ENCODE results near the gene COG5. TPM values are rescaled to one million over a fixed set of nuclear protein-coding genes. Genes with fewer than 3 reads are reported as not detected.

The COG5 gene
- polyA plus RNA-seq, 1 of the 3 experiments (the other 2 are of a cell fraction): 21.2 TPM

DNA sequence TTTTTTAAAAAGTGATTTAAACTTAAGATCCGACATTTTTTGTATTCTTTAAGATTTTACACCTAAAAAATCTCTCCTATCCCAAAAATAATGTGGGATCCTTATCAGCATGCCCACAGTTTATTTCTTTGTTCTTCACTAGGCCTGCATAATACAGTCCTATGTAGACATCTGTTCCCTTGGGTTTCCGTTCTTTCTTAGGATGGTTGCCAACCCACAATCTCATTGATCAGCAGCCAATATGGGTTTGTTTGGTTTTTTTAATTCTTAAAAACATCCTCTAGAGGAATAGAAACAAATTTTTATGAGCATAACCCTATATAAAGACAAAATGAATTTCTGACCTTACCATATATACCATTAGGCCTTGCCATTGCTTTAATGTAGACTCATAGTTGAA is 403.3 kb downstream of the COG5 start:
- H4K20me1 ChIP-seq (ENCODE audit: insufficient read depth): no peaks in the 10 kb centered on the region
- peaks cover 20 to 36% of the 10 kb centered on the region in 2 experiments for H3K36me3 ChIP-seq (replicated peaks in 1 of 2; ENCODE audit: control insufficient read depth in 1 of 2, insufficient read depth in 2 of 2, low read length in 1 of 2)
- DNase-seq: no peak
- ChIA-PET POLR2A (interaction anchor here (0.6 kb wide), 1 partner anchor 38 kb away, joined by 3 read pairs; no protein-coding TSS in a partner anchor), CTCF (interaction anchor here (1.0 kb wide), 1 partner anchor 13 kb away, joined by 3 read pairs; no protein-coding TSS in a partner anchor)
- no peaks in the 10 kb centered on the region for H3K9me2 ChIP-seq
- 90% methylated on average over 2 of the region's 2 CpGs for WGBS (ENCODE audit: low lambda C conversion rate)
- H3K4me3 ChIP-seq (ENCODE audit: low read depth in 2 of 2, low read length in 1 of 2): no peak overlapping the region
- no peak overlapping the region for H3K9ac ChIP-seq
- no peak overlapping the region for H3K27ac ChIP-seq (ENCODE audit: low read depth in 2 of 2, low read length in 1 of 2)
- no peaks in the 10 kb centered on the region for H3K27me3 ChIP-seq (ENCODE audit: insufficient read depth)
- no peaks in the 10 kb centered on the region for H3K9me3 ChIP-seq
- TF ChIP-seq FOXM1 (IDR thresholded peaks at IDR 0.05; ENCODE audit: low read depth): no peak
- TF ChIP-seq EZH2phosphoT487 (IDR thresholded peaks at IDR 0.05; ENCODE audit: borderline replicate concordance, low read depth): no peak
- no peak for TF ChIP-seq TAF1 (IDR thresholded peaks at IDR 0.05; ENCODE audit: borderline replicate concordance, low read depth, low read length)
- no peak for TF ChIP-seq RCOR1 (IDR thresholded peaks at IDR 0.05; ENCODE audit: low read length)
- TF ChIP-seq FOXJ3 (CRISPR knock-in tag; IDR thresholded peaks at IDR 0.05): no peak
- TF ChIP-seq MEF2A (IDR thresholded peaks at IDR 0.05; ENCODE audit: borderline replicate concordance, low read depth): no peak
- no peak for TF ChIP-seq GATA2 (CRISPR knock-in tag; IDR thresholded peaks at IDR 0.05)
- TF ChIP-seq, protein P1, sequence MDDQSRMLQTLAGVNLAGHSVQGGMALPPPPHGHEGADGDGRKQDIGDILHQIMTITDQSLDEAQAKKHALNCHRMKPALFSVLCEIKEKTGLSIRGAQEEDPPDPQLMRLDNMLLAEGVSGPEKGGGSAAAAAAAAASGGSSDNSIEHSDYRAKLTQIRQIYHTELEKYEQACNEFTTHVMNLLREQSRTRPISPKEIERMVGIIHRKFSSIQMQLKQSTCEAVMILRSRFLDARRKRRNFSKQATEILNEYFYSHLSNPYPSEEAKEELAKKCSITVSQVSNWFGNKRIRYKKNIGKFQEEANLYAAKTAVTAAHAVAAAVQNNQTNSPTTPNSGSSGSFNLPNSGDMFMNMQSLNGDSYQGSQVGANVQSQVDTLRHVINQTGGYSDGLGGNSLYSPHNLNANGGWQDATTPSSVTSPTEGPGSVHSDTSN (IDR thresholded peaks at IDR 0.05): no peak
- no peak for TF ChIP-seq RAD21 (IDR thresholded peaks at IDR 0.05; ENCODE audit: low read length)
- TF ChIP-seq, protein P2, sequence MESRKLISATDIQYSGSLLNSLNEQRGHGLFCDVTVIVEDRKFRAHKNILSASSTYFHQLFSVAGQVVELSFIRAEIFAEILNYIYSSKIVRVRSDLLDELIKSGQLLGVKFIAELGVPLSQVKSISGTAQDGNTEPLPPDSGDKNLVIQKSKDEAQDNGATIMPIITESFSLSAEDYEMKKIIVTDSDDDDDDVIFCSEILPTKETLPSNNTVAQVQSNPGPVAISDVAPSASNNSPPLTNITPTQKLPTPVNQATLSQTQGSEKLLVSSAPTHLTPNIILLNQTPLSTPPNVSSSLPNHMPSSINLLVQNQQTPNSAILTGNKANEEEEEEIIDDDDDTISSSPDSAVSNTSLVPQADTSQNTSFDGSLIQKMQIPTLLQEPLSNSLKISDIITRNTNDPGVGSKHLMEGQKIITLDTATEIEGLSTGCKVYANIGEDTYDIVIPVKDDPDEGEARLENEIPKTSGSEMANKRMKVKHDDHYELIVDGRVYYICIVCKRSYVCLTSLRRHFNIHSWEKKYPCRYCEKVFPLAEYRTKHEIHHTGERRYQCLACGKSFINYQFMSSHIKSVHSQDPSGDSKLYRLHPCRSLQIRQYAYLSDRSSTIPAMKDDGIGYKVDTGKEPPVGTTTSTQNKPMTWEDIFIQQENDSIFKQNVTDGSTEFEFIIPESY (IDR thresholded peaks at IDR 0.05; ENCODE audit: borderline replicate concordance, low read depth): no peak
- no peak for TF ChIP-seq TCF12 (IDR thresholded peaks at IDR 0.05)
- no peak for TF ChIP-seq RFX5 (IDR thresholded peaks at IDR 0.05; ENCODE audit: low read length)
- no peak for TF ChIP-seq GABPA (IDR thresholded peaks at IDR 0.05; ENCODE audit: low read depth)
- no peak for TF ChIP-seq SIN3A (IDR thresholded peaks at IDR 0.05; ENCODE audit: borderline replicate concordance, low read depth, low read length)
- no peak for TF ChIP-seq FOSL2 (IDR thresholded peaks at IDR 0.05; ENCODE audit: borderline replicate concordance, low read depth)
- H3K4me2 ChIP-seq: no peak overlapping the region
- no peak overlapping the region for H2AFZ ChIP-seq (ENCODE audit: low read depth)
- no peaks in the 10 kb centered on the region for H3F3A ChIP-seq (replicated peaks; ENCODE audit: insufficient read depth)
- peaks cover 0 to 7% of the 10 kb centered on the region in 2 experiments; a peak in 1 of 4 replicates for H3K4me1 ChIP-seq (ENCODE audit: control insufficient read depth in 1 of 2, insufficient read depth in 2 of 2, low read depth in 1 of 2, low read length in 1 of 2)
- H3K79me2 ChIP-seq (ENCODE audit: insufficient read depth): no peaks in the 10 kb centered on the region

DNA sequence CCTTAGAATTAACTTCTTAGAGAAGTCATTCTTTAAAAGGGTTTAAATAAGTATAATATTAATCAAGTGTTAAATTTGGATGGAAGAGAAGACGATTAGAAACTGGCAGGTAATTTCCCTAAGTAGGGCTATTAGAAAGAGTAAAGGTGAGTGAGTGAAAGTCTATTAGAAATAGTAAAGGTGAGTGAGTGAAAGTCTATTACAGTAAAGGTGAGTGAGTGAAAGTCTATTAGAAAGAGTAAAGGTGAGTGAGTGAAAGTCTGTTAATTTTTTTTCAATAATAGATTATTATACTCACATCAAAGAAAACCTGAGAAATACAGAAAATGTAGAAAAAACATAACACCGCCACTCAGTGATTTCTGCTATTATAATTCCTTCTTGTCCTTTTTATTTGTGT is 405.7 kb downstream of the COG5 start:
- no peak overlapping the region for H2AFZ ChIP-seq (ENCODE audit: low read depth)
- no peak overlapping the region for H3K4me3 ChIP-seq (ENCODE audit: low read depth in 2 of 2, low read length in 1 of 2)
- ChIA-PET CTCF (no interaction called here), POLR2A (no interaction called here)
- no peaks in the 10 kb centered on the region for H3F3A ChIP-seq (replicated peaks; ENCODE audit: insufficient read depth)
- 86% methylated on average over 2 of the region's 2 CpGs for WGBS (ENCODE audit: low lambda C conversion rate)
- H3K79me2 ChIP-seq (ENCODE audit: insufficient read depth): no peaks in the 10 kb centered on the region
- H4K20me1 ChIP-seq (ENCODE audit: insufficient read depth): no peaks in the 10 kb centered on the region
- peaks cover 26 to 40% of the 10 kb centered on the region in 2 experiments for H3K36me3 ChIP-seq (replicated peaks in 1 of 2; ENCODE audit: control insufficient read depth in 1 of 2, insufficient read depth in 2 of 2, low read length in 1 of 2)
- no peaks in the 10 kb centered on the region for H3K9me3 ChIP-seq
- no peak overlapping the region for H3K9ac ChIP-seq
- H3K27ac ChIP-seq (ENCODE audit: low read depth in 2 of 2, low read length in 1 of 2): no peak overlapping the region
- H3K4me2 ChIP-seq: no peak overlapping the region
- no peaks in the 10 kb centered on the region for H3K9me2 ChIP-seq
- DNase-seq: no peak
- H3K27me3 ChIP-seq (ENCODE audit: insufficient read depth): no peaks in the 10 kb centered on the region
- TF ChIP-seq, protein P3, sequence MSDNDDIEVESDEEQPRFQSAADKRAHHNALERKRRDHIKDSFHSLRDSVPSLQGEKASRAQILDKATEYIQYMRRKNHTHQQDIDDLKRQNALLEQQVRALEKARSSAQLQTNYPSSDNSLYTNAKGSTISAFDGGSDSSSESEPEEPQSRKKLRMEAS (IDR thresholded peaks at IDR 0.05; ENCODE audit: low read depth): no peak
- H3K4me1 ChIP-seq (ENCODE audit: control insufficient read depth in 1 of 2, insufficient read depth in 2 of 2, low read depth in 1 of 2, low read length in 1 of 2): peaks cover 0 to 7% of the 10 kb centered on the region in 2 experiments; a peak in 1 of 4 replicates

Data from SK-N-SH (cell line).